HAP-1 (cell line): ENCODE data around the gene PRDX4.

Experiments used
- DNase-seq, 2 experiments: peaks; one replicate each; pipeline ENCODE4 v3.0.0-alpha.2; 2016 to 2020; ENCODE audit warnings: low spot score in 2 of 2
- H3K27me3 ChIP-seq: fragments of 250-450 bp; sonication (Bioruptor Pico); 2 replicates; pipeline ENCODE4 v1.5.1; 2020; ENCODE audit warnings: low read depth, mild to moderate bottlenecking, moderate library complexity
- H3K36me3 ChIP-seq: fragments of 250-450 bp; sonication (Bioruptor Pico); replicated peaks from 2 replicates; pipeline ENCODE4 v1.5.1; 2020; ENCODE audit warnings: mild to moderate bottlenecking
- H3K4me1 ChIP-seq: fragments of 250-450 bp; sonication (Bioruptor Pico); 2 replicates; pipeline ENCODE4 v1.5.1; 2020; ENCODE audit warnings: mild to moderate bottlenecking
- H3K4me3 ChIP-seq: fragments of 250-450 bp; sonication (Bioruptor Pico); 2 replicates; pipeline ENCODE4 v1.5.1; 2020; ENCODE audit warnings: mild to moderate bottlenecking, moderate library complexity
- H3K9me3 ChIP-seq: fragments of 250-450 bp; sonication (Bioruptor Pico); 2 replicates; pipeline ENCODE4 v1.5.1; 2020; ENCODE audit warnings: mild to moderate bottlenecking, moderate library complexity
- in situ Hi-C: fragments of 300-500 bp; cut with MboI; formaldehyde crosslinking; loops from 3 replicates; pipeline ENCODE4 v1.14.3; 2020; ENCODE audit warnings: low sequenced_read_pairs, inconsistent platforms, mixed read lengths

The PRDX4 gene

GRCh38 chrX:23704673-23705206 lies 37.4 kb downstream of the PRDX4 start:
- no peaks in the 10 kb centered on the region for H3K4me1 ChIP-seq
- DNase-seq: no peak
- no peaks in the 10 kb centered on the region for H3K9me3 ChIP-seq
- H3K36me3 ChIP-seq: peaks cover 58% of the 10 kb centered on the region
- no peak overlapping the region for H3K4me3 ChIP-seq
- in situ Hi-C loops: no loop called here
- no peaks in the 10 kb centered on the region for H3K27me3 ChIP-seq

GRCh38 chrX:23705235-23705634 lies 37.9 kb downstream of the PRDX4 start:
- no peaks in the 10 kb centered on the region for H3K9me3 ChIP-seq
- no peaks in the 10 kb centered on the region for H3K27me3 ChIP-seq
- DNase-seq: no peak
- H3K4me3 ChIP-seq: no peak overlapping the region
- H3K36me3 ChIP-seq: peaks cover 59% of the 10 kb centered on the region
- no peaks in the 10 kb centered on the region for H3K4me1 ChIP-seq
- in situ Hi-C loops: no loop called here

- H3K4me1 ChIP-seq: no peaks in the 10 kb centered on the region
- no peak for DNase-seq
- no peak overlapping the region for H3K4me3 ChIP-seq
- H3K27me3 ChIP-seq: no peaks in the 10 kb centered on the region
- in situ Hi-C loops: no loop called here
- H3K9me3 ChIP-seq: no peaks in the 10 kb centered on the region
- H3K36me3 ChIP-seq: peaks cover 49% of the 10 kb centered on the region
Measured at GRCh38 chrX:23720117-23720677, 52.9 kb downstream of the PRDX4 start.

GRCh38 chrX:23726191-23726590 lies 58.9 kb downstream of the PRDX4 start:
- in situ Hi-C loops: no loop called here
- H3K36me3 ChIP-seq: peaks cover 55% of the 10 kb centered on the region
- H3K27me3 ChIP-seq: no peaks in the 10 kb centered on the region
- no peaks in the 10 kb centered on the region for H3K9me3 ChIP-seq
- H3K4me1 ChIP-seq: no peaks in the 10 kb centered on the region
- no peak for DNase-seq
- H3K4me3 ChIP-seq: no peak overlapping the region

GRCh38 chrX:23727206-23727605 lies 59.9 kb downstream of the PRDX4 start:
- H3K4me3 ChIP-seq: no peak overlapping the region
- no peak for DNase-seq
- in situ Hi-C loops: no loop called here
- H3K4me1 ChIP-seq: no peaks in the 10 kb centered on the region
- H3K27me3 ChIP-seq: no peaks in the 10 kb centered on the region
- H3K9me3 ChIP-seq: no peaks in the 10 kb centered on the region
- peaks cover 48% of the 10 kb centered on the region for H3K36me3 ChIP-seq

- DNase-seq: no peak
- H3K9me3 ChIP-seq: no peaks in the 10 kb centered on the region
- peaks cover 39% of the 10 kb centered on the region for H3K36me3 ChIP-seq
- in situ Hi-C loops: no loop called here
- H3K27me3 ChIP-seq: no peaks in the 10 kb centered on the region
- no peaks in the 10 kb centered on the region for H3K4me1 ChIP-seq
- no peak overlapping the region for H3K4me3 ChIP-seq
Measured at GRCh38 chrX:23729214-23729613, 61.9 kb downstream of the PRDX4 start.

GRCh38 chrX:23731951-23732350 lies 64.7 kb downstream of the PRDX4 start:
- H3K4me1 ChIP-seq: no peaks in the 10 kb centered on the region
- peaks cover 31% of the 10 kb centered on the region for H3K36me3 ChIP-seq
- H3K9me3 ChIP-seq: no peaks in the 10 kb centered on the region
- H3K4me3 ChIP-seq: no peak overlapping the region
- no peaks in the 10 kb centered on the region for H3K27me3 ChIP-seq
- no peak for DNase-seq
- in situ Hi-C loops: no loop called here

GRCh38 chrX:23732704-23733103 lies 65.4 kb downstream of the PRDX4 start:
- H3K27me3 ChIP-seq: no peaks in the 10 kb centered on the region
- in situ Hi-C loops: no loop called here
- H3K9me3 ChIP-seq: no peaks in the 10 kb centered on the region
- DNase-seq: no peak
- H3K4me3 ChIP-seq: no peak overlapping the region
- H3K4me1 ChIP-seq: no peaks in the 10 kb centered on the region
- H3K36me3 ChIP-seq: peaks cover 27% of the 10 kb centered on the region
